Fibroblast of skin of abdomen (primary cell): ENCODE measurements around the gene PHLDA2.
A peak's percentile ranks its signal among the peaks of the same experiment; 100 is the strongest.
"Not testable (repeated sequence)": the region's sequence is repeated elsewhere in the genome, so short reads cannot be mapped to it uniquely, and the experiment has no call there.

Source experiments
- DNase-seq: peaks from one replicate; pipeline ENCODE4 v3.0.0-alpha.2; 2013

Gene PHLDA2

DNA sequence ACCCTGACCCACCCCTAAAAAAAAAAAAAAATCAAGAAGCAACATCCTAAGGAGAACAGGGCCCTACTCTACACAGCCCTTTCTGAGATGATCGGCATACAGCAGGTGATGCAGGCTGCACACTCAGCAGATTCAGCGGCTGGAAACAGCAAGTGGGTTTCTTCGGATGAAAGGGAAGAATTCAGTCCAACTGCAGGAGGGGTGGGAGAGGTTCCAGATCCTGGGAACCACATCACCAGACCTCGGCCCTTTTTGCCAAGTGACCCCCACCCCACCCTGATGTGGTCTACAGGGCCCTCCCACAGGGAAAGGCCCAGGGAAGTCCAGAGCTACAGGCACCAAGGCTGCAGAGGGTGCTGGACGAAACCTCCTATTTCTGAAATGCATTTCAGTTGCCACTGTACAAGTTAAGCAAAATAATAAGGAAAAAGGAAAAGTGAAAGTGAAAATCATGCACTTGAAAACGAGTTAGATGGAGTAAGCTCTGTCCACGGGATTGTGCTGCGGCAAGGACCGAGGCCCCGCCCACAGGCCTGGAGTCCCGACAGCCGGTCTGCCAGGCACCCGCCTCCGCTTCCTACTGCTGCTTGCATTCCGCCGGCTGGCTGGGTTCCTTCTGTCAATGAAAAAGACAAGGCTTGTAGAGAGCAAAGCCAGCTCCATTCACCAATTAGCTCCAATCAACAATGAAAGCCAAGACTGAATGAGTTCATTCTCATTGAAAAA is 16.0 kb upstream of the PHLDA2 start:
- peak; percentile 86 for DNase-seq

DNA sequence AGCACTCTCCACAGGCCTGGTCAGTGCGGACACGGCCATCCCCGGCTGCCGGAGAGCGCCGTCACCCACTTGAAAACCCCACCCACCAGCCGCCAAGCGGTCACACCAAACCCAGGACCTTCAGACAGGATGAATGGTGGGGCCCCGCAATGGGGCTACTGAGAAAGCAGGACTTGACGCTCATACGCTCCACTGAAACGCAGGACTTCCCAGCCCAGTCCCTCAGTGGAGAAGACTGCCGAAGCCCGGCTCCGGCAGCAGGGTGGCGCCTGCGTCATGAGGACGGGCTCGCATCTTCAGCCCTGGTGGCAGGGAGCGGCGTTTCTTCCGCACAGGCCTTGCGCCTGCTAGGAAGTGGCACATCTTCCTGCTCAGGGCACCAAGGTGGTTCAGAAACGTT is 15.3 kb upstream of the PHLDA2 start:
- DNase-seq = no peak

GRCh38 chr11:2943711-2944118 is 14.5 kb upstream of the PHLDA2 start:
- DNase-seq = no peak

DNA sequence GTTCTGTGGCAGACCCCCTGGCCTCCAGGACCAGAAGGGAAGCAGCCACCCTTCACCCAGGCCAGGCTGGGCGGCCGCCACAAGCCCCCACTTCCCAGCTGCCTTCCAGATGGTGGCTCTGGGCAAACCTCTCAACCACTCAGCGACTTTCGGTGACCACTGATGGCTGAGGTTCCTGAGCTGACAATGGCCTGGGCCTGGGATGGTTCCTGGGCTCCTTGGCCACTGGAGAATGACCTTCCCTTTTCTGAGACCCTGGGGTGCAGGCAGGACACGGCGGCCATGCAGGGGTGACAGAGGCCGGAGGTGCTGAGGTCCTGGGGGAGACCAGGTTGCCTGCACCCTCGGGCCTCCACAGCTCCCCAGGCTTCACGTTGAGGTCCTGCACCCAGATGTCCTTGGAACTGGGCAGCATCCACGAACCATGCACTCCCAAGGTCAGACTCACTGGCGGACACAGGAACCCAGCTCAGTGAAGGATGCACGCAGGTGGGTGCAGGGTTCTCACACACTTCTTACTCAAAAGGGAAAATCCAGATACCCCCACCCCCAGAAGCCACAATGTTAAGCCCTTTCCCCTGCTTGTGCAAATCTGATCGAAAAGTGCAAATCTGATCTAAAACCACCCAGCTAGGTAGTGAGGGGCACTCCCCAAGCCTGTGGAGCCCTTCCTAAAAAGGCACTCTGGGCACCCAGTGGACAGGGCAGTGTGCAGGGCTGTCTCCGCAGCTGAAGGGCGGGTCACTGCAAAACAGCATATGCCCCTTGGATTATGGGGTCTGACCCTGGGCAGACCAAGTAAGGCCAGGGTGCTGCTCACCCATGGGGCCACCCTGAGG is 13.9 kb upstream of the PHLDA2 start:
- no peak for DNase-seq

DNA sequence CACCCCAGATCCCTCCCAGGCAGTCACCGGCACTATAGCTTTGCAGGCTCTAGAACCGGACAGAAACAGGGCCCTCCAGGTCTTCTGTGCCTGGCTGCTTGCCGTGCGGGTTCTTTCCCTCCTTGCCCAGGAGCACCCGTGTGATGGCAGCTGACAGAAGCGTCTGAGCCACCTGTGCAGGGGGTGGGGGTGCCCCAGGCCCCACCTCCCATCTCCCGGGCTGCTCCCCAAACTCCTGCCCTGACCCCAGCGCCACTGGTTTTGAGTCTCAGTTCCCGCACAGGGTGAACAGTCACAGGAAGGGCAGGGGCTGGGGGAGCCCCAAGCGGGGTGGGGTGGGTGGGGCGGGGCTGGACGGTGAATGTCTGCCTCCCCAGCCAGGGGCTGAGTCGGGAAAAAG is 13.2 kb upstream of the PHLDA2 start:
- no peak for DNase-seq

- DNase-seq = no peak
Measured at GRCh38 chr11:2940921-2941821, 12.0 kb upstream of the PHLDA2 start.

GRCh38 chr11:2940147-2940920 is 11.1 kb upstream of the PHLDA2 start:
- DNase-seq = no peak

- not testable (repeated sequence) for DNase-seq
Measured at GRCh38 chr11:2938458-2939418, 9.5 kb upstream of the PHLDA2 start.

DNA sequence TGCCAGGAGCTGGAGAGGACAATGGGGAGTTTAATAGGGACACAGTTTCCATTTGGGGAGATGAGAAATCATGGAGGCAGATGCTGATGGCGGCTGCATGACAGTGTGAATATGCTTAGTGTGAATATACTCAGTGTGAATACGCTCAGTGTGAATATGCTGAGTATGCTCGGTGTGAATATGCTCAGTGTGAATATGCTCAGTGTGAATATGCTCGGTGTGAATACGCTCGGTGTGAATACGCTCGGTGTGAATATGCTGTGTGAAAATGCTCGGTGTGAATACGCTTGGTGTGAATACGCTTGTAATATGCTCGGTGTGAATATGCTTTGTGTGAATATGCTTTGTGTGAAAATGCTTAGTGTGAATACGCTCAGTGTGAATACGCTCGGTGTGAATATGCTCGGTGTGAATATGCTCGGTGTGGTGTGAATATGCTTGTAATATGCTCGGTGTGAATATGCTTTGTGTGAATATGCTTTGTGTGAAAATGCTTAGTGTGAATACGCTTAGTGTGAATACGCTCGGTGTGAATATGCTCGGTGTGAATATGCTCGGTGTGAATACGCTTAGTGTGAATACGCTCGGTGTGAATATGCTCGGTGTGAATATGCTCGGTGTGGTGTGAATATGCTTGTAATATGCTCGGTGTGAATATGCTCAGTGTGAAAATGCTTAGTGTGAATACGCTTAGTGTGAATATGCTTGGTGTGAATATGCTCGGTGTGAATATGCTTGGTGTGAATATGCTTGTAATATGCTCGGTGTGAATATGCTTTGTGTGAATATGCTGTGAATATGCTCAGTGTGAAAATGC is 8.6 kb upstream of the PHLDA2 start:
- DNase-seq = not testable (repeated sequence)

DNA sequence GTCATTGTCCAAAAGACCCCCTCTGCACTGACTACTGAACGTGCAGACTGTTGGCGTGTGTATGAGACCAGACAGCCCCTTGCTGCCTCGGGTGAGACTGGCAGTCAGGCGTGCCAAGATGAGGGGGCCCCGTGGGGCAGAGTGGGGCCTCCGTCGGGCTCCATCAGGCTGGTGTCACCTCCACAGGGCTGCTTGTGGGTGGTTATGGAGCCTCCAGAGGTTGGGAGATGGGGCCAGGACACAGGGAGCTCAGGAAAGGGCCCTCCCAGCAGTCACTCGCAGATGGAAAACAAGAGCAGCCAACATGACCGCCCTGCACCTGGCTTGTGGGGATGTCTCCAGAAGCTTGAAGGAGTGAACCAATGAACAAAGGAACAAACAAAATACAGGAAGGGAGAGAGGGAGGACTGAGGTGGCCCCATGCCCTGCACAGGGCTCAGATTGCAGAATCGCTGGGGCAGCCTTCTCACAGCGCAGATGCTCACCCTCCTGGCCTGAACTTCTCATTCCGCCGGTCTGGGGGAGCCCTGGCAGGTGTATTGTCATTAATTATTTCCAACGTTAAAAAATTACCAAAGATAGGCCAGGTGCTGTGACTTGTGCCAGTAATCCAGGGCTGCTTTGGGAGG is 5.5 kb upstream of the PHLDA2 start:
- no peak for DNase-seq

- no peak for DNase-seq
Measured at GRCh38 chr11:2934021-2934550, 4.9 kb upstream of the PHLDA2 start.

GRCh38 chr11:2933375-2934020 is 4.3 kb upstream of the PHLDA2 start:
- DNase-seq = peak; percentile 27

DNA sequence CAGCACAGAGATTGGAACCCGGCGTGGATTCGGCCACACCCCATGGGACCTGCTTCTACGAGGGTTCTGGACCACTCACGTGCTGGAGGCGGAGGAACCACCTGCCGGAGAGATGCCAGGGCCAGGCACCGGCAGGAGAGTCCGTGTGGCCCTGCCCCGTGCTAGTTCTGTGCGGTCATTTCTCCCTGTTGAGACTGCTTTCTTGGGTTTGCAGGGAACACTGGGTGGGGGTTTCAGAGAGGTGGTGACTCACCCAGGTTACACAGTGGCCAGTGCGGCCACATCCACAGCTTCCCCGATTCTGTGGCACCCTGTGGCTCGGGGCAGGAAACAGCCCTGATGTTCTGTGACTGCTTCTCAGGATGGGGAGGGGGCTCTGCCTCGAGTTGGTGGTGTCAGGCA is 3.6 kb upstream of the PHLDA2 start:
- no peak for DNase-seq

DNA sequence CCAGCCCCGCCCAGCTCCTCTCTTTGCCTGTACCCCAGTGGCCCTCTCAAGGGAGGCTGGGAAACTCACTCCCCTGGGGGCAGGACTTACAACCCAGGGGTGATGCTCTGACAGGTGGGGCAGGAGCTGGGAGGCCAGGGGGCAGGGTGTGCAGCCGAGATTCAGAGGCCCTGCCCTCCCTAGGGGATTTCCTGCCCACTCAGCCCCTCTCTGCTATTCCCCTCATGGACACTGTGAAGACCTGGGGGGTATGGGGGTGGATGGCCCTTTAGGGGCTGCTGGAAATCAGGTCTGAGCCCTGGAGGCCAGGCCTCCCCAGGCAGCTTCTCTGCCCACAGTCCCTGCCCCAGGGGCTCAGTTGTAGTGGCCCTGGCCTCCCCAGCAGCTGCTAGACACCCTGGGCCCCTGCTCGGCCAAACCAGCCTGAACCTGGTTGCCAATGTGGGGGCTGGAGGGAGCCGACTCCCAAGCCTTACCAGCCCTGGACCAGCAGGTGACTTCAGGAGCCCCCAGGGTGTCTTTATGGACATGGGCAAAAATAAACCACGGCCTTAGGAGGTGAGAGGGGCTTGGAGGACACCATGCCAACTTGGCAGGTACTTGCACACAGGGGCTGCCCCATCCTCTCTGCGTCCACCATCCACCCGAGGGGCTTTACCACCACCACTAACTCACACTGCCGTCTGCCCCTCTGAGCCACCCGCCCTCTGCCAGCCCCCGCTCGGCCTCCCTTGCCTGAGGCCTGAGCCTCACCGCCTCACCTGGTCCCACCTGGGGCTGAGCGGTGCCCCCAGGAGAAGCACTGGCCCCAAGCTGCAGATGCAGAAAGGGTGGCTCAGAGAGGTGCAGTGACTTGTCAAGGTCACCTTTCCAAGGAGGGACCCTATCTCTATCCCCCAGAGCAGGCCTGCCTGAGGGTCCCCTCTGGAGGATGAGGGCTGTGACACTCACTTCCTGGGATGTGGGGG is 2.8 kb upstream of the PHLDA2 start:
- DNase-seq = no peak

DNA sequence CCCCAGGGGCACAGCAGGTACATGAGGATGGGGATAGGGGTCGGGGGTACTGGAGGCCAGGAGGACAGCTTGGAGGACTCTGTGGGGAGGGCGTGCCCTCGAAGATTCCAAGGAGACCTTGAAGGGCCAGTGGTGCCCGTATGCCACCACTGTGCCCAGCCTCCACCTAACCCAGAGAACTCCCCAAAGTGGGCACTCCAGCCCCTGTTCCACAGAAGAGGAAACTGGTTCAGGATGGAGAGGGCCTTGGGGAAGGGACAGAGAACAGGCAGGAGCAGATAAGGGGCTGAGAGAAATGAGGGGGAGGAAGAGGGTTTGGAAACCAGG is 2.2 kb upstream of the PHLDA2 start:
- no peak for DNase-seq

GRCh38 chr11:2930704-2931419 is 1.6 kb upstream of the PHLDA2 start:
- DNase-seq = no peak
